Measurements from ENCODE around the gene KPTN.

Gene KPTN

GRCh38 chr19:47514869-47515588, 31.0 kb upstream of the KPTN start, which contains the start of gene NAPA:
Gene NAPA (minus strand): TSS chr19:47515063. CDS start chr19:47514940, 123 bp downstream.
- no peak for TF ChIP-seq CTCF (IDR thresholded peaks at IDR 0.05; ENCODE audit: unreplicated experiment in 3 of 3)
- Mint-ChIP-seq H3K4me3 (peak within 1 kb of the TSS; percentile 97 to 99 (median 98)), H3K27me3 (ENCODE audit: low read depth) (peaks cover 16% of the 10 kb centered on the region), H3K9me3 (no peaks in the 10 kb centered on the region), H3K4me1 (peaks cover 55% of the 10 kb centered on the region), H3K36me3 (ENCODE audit: low read depth) (no peaks in the 10 kb centered on the region), H3K27ac (peak within 1 kb of the TSS; percentile 83 to 98 (median 97))

- H3K27ac Mint-ChIP-seq: peak overlapping the region; percentile 83 to 98 (median 97)
- no peaks in the 10 kb centered on the region for H3K36me3 Mint-ChIP-seq (ENCODE audit: low read depth)
- H3K9me3 Mint-ChIP-seq: no peaks in the 10 kb centered on the region
- H3K4me1 Mint-ChIP-seq: peaks cover 61% of the 10 kb centered on the region
- peak overlapping the region; percentile 97 to 99 (median 98) for H3K4me3 Mint-ChIP-seq
- no peak for TF ChIP-seq CTCF (IDR thresholded peaks at IDR 0.05; ENCODE audit: unreplicated experiment in 3 of 3)
- H3K27me3 Mint-ChIP-seq (ENCODE audit: low read depth): peaks cover 9% of the 10 kb centered on the region
Measured at GRCh38 chr19:47514151-47514868, 30.3 kb upstream of the KPTN start.

GRCh38 chr19:47512948-47513319, 28.9 kb upstream of the KPTN start:
- Mint-ChIP-seq H3K36me3 (ENCODE audit: low read depth) (no peaks in the 10 kb centered on the region), H3K4me3 (peak overlapping the region; percentile 97 to 99 (median 98)), H3K9me3 (no peaks in the 10 kb centered on the region), H3K27me3 (ENCODE audit: low read depth) (peaks cover 5% of the 10 kb centered on the region), H3K4me1 (peaks cover 61% of the 10 kb centered on the region), H3K27ac (peak overlapping the region; percentile 83 to 95 (median 89))
- TF ChIP-seq CTCF (IDR thresholded peaks at IDR 0.05; ENCODE audit: unreplicated experiment in 3 of 3): no peak

- H3K9me3 Mint-ChIP-seq: no peaks in the 10 kb centered on the region
- peaks cover 5% of the 10 kb centered on the region for H3K27me3 Mint-ChIP-seq (ENCODE audit: low read depth)
- peak overlapping the region; percentile 97 to 99 (median 98) for H3K4me3 Mint-ChIP-seq
- peaks cover 63% of the 10 kb centered on the region for H3K4me1 Mint-ChIP-seq
- peak overlapping the region; percentile 83 to 95 (median 89) for H3K27ac Mint-ChIP-seq
- TF ChIP-seq CTCF (IDR thresholded peaks at IDR 0.05; ENCODE audit: unreplicated experiment in 3 of 3): no peak
- H3K36me3 Mint-ChIP-seq (ENCODE audit: low read depth): no peaks in the 10 kb centered on the region
Measured at GRCh38 chr19:47512183-47512947, 28.3 kb upstream of the KPTN start.

- Mint-ChIP-seq H3K9me3 (no peaks in the 10 kb centered on the region), H3K4me3 (peak overlapping the region; percentile 97 to 99 (median 98)), H3K27ac (peak overlapping the region; percentile 83 to 95 (median 89)), H3K27me3 (ENCODE audit: low read depth) (peaks cover 5% of the 10 kb centered on the region), H3K4me1 (peaks cover 70% of the 10 kb centered on the region), H3K36me3 (ENCODE audit: low read depth) (no peaks in the 10 kb centered on the region)
- no peak for TF ChIP-seq CTCF (IDR thresholded peaks at IDR 0.05; ENCODE audit: unreplicated experiment in 3 of 3)
Measured at GRCh38 chr19:47511681-47512080, 27.7 kb upstream of the KPTN start.

Measured in nephron (organoid).